ENCODE results near the gene ALAS1.

DNA sequence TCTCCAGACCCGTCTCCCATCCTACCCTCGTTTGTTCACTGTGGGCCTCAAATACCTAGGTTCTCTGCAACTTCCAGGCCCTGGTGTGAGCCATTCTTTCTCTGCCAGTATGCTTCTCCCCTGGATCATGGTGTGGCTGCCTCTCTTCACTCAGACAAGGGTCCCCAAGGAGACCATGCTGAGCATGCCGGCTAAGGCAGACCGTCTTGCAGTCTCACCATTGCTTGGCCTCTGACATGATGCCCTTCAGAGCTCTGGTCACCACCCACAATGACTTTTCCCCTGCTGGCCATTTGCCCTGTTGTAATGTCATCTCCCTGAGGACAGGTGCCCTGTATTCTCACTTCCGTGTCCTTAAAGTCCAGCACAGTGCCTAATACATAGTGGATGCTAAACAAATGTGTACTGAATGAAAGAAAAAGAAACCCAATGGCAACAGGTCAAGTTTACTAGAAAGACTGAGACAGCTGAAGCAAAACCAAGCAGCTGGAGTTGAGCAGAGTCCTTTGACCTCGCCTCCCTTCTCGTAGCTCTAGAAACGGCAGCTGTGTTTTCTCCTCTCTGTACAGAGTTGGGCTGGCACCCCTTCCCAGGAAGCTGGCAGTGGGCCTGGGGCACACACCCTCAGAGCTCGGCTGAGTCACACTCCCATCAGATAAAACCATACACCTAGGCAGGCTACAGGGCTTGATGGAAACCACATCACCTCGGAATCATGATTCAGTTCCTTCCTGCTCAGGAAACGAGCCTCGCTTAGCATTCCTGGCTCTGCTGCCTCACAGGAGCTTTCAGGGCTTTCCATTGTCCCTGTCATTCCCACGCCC lies 18.8 kb downstream of the ALAS1 start:
- TF ChIP-seq EZH2 (IDR thresholded peaks at IDR 0.05; ENCODE audit: insufficient read depth, poor library complexity, severe bottlenecking), result no peak
- no peak for TF ChIP-seq EZH2phosphoT487 (IDR thresholded peaks at IDR 0.05; ENCODE audit: insufficient read depth, low read depth)
